K562 (cell line): ENCODE data around the gene ZNF792. TPM values are rescaled to one million over a fixed set of nuclear protein-coding genes. Genes with fewer than 3 reads are reported as not detected.

ENCODE experiments used
- ATF1 ChIP-seq, 2 experiments: fragments of 450-650 bp in 1 of 2; IDR thresholded peaks; 2 replicates each; pipeline ENCODE4 v1.6.1; 2016; ENCODE audit warnings: missing compliant biosample characterization in 1 of 2, missing genetic modification characterization in 1 of 2
- BRCA1 ChIP-seq, 2 experiments: fragments of 450-650 bp in 1 of 2; sonication (generic) in 1 of 2; formaldehyde crosslinking in 1 of 2; IDR thresholded peaks; 2 replicates each; pipeline versions ENCODE4 v1.5.0 to v1.6.1; 2017 to 2020; ENCODE audit warnings: mild to moderate bottlenecking in 1 of 2, missing genetic modification reagents in 1 of 2
- E2F3 ChIP-seq: fragments of 250-450 bp; sonication (Bioruptor Pico); IDR thresholded peaks from 2 replicates; pipeline ENCODE4 v1.4.0; 2020; ENCODE audit warnings: mild to moderate bottlenecking
- ESRRA ChIP-seq: fragments of 450-650 bp; IDR thresholded peaks from 2 replicates; pipeline ENCODE4 v1.6.1; 2014; ENCODE audit warnings: low read depth, mild to moderate bottlenecking, moderate library complexity, borderline replicate concordance
- KDM4B ChIP-seq, 2 experiments: fragments of 450-650 bp in 1 of 2; sonication (generic) in 1 of 2; IDR thresholded peaks; 2 replicates each; pipeline ENCODE4 v1.6.1; 2016 to 2017; ENCODE audit warnings: borderline replicate concordance in 2 of 2, antibody characterized with exemption in 1 of 2, low read depth in 1 of 2, mild to moderate bottlenecking in 1 of 2
- PHF8 ChIP-seq: fragments of 200-600 bp; sonication (generic); IDR thresholded peaks from 2 replicates; pipeline ENCODE4 v1.6.1; 2012; ENCODE audit warnings: mixed run types, mild to moderate bottlenecking, inconsistent platforms, low read length, moderate library complexity, borderline replicate concordance
- RB1 ChIP-seq: fragments of 450-650 bp; IDR thresholded peaks from 2 replicates; pipeline ENCODE4 v1.6.1; 2017; ENCODE audit warnings: low read depth, mild to moderate bottlenecking
- RBFOX2 ChIP-seq: fragments of 200-400 bp; formaldehyde crosslinking; IDR thresholded peaks from 2 replicates; pipeline ENCODE4 v1.6.1; 2017; ENCODE audit warnings: low read depth, mild to moderate bottlenecking, low read length, moderate library complexity
- SUPT5H ChIP-seq: fragments of 450-650 bp; IDR thresholded peaks from 2 replicates; pipeline ENCODE4 v1.6.1; 2016
- ZBTB7A ChIP-seq: IDR thresholded peaks from 2 replicates; pipeline ENCODE4 v1.6.1; 2011; ENCODE audit warnings: low read depth, mild to moderate bottlenecking, low read length, moderate library complexity, borderline replicate concordance; ENCODE audit not compliant: control insufficient read depth
- ZFX ChIP-seq: sonication (generic); formaldehyde crosslinking; IDR thresholded peaks from 2 replicates; pipeline ENCODE4 v1.8.0; 2022; ENCODE audit warnings: mild to moderate bottlenecking, missing genetic modification reagents, moderate library complexity
- ZNF3 ChIP-seq: fragments of 250-450 bp; sonication (Bioruptor Pico); IDR thresholded peaks from 2 replicates; pipeline ENCODE4 v1.5.0; 2021; ENCODE audit warnings: mild to moderate bottlenecking, moderate library complexity
- polyA plus RNA-seq, 8 experiments: library from polyadenylated mRNA; depleted of rRNA in 4 of 8; stranded (reverse) in 5 of 8; unstranded in 3 of 8; fragments of >200 nt; fragmentation: Nextera tagmentation in 2 of 8; fragmentation: Illumina TruSeq in 1 of 8; extraction: Ambion mirVana in 2 of 8; extraction: Trizol in 1 of 8; gene quantifications; 2 replicates each; pipeline versions ENCODE4 v1.2.1 to v1.2.3, GENCODE V29; 2011 to 2014; ENCODE audit warnings: inconsistent platforms in 1 of 8, missing spikeins in 1 of 8
- total RNA-seq, 7 experiments: library from RNA; depleted of rRNA in 6 of 7; stranded (reverse); fragments of >200 nt in 6 of 7; fragmentation: Illumina TruSeq in 2 of 7; extraction: Trizol in 2 of 7; gene quantifications; 2 replicates each; pipeline versions ENCODE4 v1.2.1 to v1.2.3, GENCODE V29; 2011 to 2021; ENCODE audit warnings: low replicate concordance in 1 of 7
- TF ChIP-seq, protein P1 (sequence below): fragments of 450-650 bp; IDR thresholded peaks from 2 replicates; pipeline ENCODE4 v1.6.1; 2016; ENCODE audit warnings: mild to moderate bottlenecking
- TF ChIP-seq, protein P2 (sequence below): fragments of 250-450 bp; sonication (Bioruptor Pico); IDR thresholded peaks from 2 replicates; pipeline ENCODE4 v1.4.0; 2020; ENCODE audit warnings: mild to moderate bottlenecking, moderate library complexity
- TF ChIP-seq, protein P3 (sequence below), 2 experiments: fragments of 200-800 bp in 1 of 2; sonication (Bioruptor generic) in 1 of 2; sonication (generic) in 1 of 2; formaldehyde crosslinking in 1 of 2; IDR thresholded peaks in 1 of 2; conservative IDR thresholded peaks in 1 of 2; 2 replicates each; pipeline versions ENCODE4 v1.5.0 to v1.6.1; 2016 to 2020; ENCODE audit warnings: missing compliant biosample characterization in 1 of 2, missing genetic modification characterization in 1 of 2, missing genetic modification reagents in 1 of 2
- TF ChIP-seq, protein P4 (sequence below), 3 experiments: fragments of 200-800 bp in 1 of 3; fragments of 250-450 bp in 1 of 3; fragments of 450-650 bp in 1 of 3; sonication (Bioruptor Pico) in 1 of 3; sonication (Bioruptor generic) in 1 of 3; formaldehyde crosslinking in 1 of 3; IDR thresholded peaks; 2 replicates each; pipeline versions ENCODE4 v1.6.1 to v1.8.0; 2016 to 2022; ENCODE audit warnings: mild to moderate bottlenecking in 2 of 3, missing genetic modification characterization in 2 of 3, missing compliant biosample characterization in 1 of 3, moderate library complexity in 1 of 3

Gene ZNF792
- total and polyA plus RNA-seq, 9 of the 15 experiments (the other 6 are each of a cell fraction or from before 2014, with no cell fraction given), result 3.3 to 16.5 (median 10.4) TPM

DNA sequence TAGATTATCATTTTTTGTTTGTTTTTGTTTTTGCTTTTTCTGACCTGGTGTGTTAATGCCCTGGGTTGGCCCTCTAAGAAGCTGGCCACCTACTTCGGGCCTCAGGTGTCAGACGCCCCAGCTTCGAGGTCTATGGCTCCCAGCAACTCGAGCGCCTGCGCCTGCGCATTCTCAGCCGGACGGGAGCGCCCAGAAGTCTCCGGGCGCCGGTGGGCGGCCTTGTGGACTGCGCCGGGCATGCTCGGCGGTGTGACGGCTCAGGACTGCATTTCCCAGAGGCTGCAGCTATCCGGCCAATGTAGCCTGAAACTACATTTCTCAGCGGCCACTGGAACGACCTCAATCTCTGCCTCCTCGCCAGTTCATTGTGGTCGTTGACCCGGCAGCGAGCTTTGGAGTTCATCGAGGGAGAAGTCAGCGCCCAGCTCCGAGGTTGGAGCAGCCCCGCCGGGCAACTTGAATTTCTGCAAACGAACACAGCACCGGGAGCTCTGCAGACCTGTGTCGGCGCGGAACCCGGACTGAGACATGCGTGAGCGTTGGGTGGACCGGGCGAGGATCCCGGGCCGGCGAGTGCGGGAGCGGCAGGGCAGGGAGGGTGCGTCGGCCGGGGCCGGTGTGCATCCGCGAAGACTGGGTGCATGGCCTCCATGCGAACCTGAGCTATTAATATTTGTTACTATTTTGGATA, 37.2 kb downstream of the ZNF792 start, which contains the start of gene ZNF30 (continued):
- TF ChIP-seq, protein P1, sequence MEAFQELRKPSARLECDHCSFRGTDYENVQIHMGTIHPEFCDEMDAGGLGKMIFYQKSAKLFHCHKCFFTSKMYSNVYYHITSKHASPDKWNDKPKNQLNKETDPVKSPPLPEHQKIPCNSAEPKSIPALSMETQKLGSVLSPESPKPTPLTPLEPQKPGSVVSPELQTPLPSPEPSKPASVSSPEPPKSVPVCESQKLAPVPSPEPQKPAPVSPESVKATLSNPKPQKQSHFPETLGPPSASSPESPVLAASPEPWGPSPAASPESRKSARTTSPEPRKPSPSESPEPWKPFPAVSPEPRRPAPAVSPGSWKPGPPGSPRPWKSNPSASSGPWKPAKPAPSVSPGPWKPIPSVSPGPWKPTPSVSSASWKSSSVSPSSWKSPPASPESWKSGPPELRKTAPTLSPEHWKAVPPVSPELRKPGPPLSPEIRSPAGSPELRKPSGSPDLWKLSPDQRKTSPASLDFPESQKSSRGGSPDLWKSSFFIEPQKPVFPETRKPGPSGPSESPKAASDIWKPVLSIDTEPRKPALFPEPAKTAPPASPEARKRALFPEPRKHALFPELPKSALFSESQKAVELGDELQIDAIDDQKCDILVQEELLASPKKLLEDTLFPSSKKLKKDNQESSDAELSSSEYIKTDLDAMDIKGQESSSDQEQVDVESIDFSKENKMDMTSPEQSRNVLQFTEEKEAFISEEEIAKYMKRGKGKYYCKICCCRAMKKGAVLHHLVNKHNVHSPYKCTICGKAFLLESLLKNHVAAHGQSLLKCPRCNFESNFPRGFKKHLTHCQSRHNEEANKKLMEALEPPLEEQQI, result no peak
- TF ChIP-seq ZNF3 (CRISPR knock-in tag) (no peak), ZFX (peak; percentile 91), BRCA1 (IDR thresholded peaks at IDR 0.05) (no peak), BRCA1 (CRISPR knock-in tag; IDR thresholded peaks at IDR 0.05) (no peak), ZBTB7A (peak; percentile 32; the same call in 1 of the 2 replicates), E2F3 (CRISPR knock-in tag) (0 out of 2 replicates have a peak, but pooled peaks have one; percentile 23), ATF1 (CRISPR knock-in tag; IDR thresholded peaks at IDR 0.05) (no peak), ATF1 (tag; IDR thresholded peaks at IDR 0.05) (peak; percentile 35; the same call in 1 of the 2 replicates), SUPT5H (peak; percentile 73), RBFOX2 (peak; percentile 75), RB1 (peak; percentile 43; the same call in 1 of the 2 replicates), PHF8 (peak; percentile 76; the same call in 1 of the 2 replicates), KDM4B (IDR thresholded peaks at IDR 0.05; ENCODE audit: borderline replicate concordance in 2 of 2, low read depth in 1 of 2) (0 out of 4 replicates have a peak, but pooled peaks of 1 of the 2 experiments have one; percentile 28), ESRRA (no peak)
- TF ChIP-seq, protein P2, sequence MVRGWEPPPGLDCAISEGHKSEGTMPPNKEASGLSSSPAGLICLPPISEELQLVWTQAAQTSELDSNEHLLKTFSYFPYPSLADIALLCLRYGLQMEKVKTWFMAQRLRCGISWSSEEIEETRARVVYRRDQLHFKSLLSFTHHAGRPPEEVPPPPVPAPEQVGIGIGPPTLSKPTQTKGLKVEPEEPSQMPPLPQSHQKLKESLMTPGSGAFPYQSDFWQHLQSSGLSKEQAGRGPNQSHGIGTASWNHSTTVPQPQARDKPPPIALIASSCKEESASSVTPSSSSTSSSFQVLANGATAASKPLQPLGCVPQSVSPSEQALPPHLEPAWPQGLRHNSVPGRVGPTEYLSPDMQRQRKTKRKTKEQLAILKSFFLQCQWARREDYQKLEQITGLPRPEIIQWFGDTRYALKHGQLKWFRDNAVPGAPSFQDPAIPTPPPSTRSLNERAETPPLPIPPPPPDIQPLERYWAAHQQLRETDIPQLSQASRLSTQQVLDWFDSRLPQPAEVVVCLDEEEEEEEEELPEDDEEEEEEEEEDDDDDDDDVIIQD (CRISPR knock-in tag), result 0 out of 2 replicates have a peak, but pooled peaks have one; percentile 44
- TF ChIP-seq, protein P3, sequence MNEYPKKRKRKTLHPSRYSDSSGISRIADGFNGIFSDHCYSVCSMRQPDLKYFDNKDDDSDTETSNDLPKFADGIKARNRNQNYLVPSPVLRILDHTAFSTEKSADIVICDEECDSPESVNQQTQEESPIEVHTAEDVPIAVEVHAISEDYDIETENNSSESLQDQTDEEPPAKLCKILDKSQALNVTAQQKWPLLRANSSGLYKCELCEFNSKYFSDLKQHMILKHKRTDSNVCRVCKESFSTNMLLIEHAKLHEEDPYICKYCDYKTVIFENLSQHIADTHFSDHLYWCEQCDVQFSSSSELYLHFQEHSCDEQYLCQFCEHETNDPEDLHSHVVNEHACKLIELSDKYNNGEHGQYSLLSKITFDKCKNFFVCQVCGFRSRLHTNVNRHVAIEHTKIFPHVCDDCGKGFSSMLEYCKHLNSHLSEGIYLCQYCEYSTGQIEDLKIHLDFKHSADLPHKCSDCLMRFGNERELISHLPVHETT (CRISPR knock-in tag; conservative IDR thresholded peaks at IDR 0.05 in 1 of 2, IDR thresholded peaks at IDR 0.05 in 1 of 2), result 0 out of 4 replicates have a peak, but pooled peaks of 1 of the 2 experiments have one; percentile 36
- TF ChIP-seq, protein P4, sequence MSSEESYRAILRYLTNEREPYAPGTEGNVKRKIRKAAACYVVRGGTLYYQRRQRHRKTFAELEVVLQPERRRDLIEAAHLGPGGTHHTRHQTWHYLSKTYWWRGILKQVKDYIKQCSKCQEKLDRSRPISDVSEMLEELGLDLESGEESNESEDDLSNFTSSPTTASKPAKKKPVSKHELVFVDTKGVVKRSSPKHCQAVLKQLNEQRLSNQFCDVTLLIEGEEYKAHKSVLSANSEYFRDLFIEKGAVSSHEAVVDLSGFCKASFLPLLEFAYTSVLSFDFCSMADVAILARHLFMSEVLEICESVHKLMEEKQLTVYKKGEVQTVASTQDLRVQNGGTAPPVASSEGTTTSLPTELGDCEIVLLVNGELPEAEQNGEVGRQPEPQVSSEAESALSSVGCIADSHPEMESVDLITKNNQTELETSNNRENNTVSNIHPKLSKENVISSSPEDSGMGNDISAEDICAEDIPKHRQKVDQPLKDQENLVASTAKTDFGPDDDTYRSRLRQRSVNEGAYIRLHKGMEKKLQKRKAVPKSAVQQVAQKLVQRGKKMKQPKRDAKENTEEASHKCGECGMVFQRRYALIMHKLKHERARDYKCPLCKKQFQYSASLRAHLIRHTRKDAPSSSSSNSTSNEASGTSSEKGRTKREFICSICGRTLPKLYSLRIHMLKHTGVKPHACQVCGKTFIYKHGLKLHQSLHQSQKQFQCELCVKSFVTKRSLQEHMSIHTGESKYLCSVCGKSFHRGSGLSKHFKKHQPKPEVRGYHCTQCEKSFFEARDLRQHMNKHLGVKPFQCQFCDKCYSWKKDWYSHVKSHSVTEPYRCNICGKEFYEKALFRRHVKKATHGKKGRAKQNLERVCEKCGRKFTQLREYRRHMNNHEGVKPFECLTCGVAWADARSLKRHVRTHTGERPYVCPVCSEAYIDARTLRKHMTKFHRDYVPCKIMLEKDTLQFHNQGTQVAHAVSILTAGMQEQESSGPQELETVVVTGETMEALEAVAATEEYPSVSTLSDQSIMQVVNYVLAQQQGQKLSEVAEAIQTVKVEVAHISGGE (CRISPR knock-in tag; IDR thresholded peaks at IDR 0.05), result no peak; a peak in 1 of 6 replicates
